HCT116 (cell line): ENCODE measurements around the gene MAP3K4. TPM values are rescaled to one million over a fixed set of nuclear protein-coding genes. Genes with fewer than 3 reads are reported as not detected.

Experiments
- ATAC-seq: fragments of 200-7000 bp; cut with Tn5 transposase; 2 replicates; pipeline ENCODE4 v1.9.1; 2020; ENCODE audit warnings: mild to moderate bottlenecking, moderate library complexity
- BruUV-seq: library from RNA; stranded (reverse); fragments of 400-500 nt; replicated peaks from 2 replicates; lab custom pipeline; 2021; lab: Mats Ljungman, UMichigan
- CTCF ChIA-PET: fragments of 300-600 bp; sonication (Branson Sonifier 250); formaldehyde crosslinking; loops from one replicate; lab custom pipeline; 2021; ENCODE audit warnings: antibody characterized with exemption; lab: Charles Lee
- POLR2A ChIA-PET: fragments of 300-600, 350-600 bp; sonication (Branson Sonifier 250); formaldehyde crosslinking; loops from one replicate; lab custom pipeline; 2021; ENCODE audit warnings: antibody characterized with exemption; lab: Charles Lee
- RAD21 ChIA-PET, 2 experiments: fragments of 300-600 bp; sonication (Branson Sonifier 250); formaldehyde crosslinking; loops; one replicate each; lab custom pipeline; 2023; ENCODE audit warnings: low total read pairs in 2 of 2; ENCODE audit not compliant: uncharacterized antibody in 2 of 2, unreplicated experiment in 2 of 2, low non-redundant PET in 1 of 2; lab: Charles Lee
- DNase-seq: peaks from one replicate; pipeline ENCODE4 v3.0.0-alpha.2; 2010; ENCODE audit warnings: low read depth, low spot score
- H2AFZ ChIP-seq: fragments of 200-600 bp; shearing (Covaris generic), sonication (generic); 2 replicates; pipeline ENCODE4 v1.6.1; 2017; ENCODE audit warnings: low read depth, mixed run types, mixed read lengths, antibody characterized with exemption, low read length; ENCODE audit not compliant: poor library complexity, severe bottlenecking
- H3K27ac ChIP-seq: 2 replicates; pipeline ENCODE4 v1.5.1; 2012; ENCODE audit warnings: low read depth, low read length
- H3K27me3 ChIP-seq: fragments of 200-600 bp; sonication (generic); 2 replicates; pipeline ENCODE4 v1.6.1; 2016; ENCODE audit warnings: mixed run types, low read length, mixed read lengths; ENCODE audit not compliant: insufficient read depth
- H3K36me3 ChIP-seq, 2 experiments: fragments of 200-500 bp in 1 of 2; fragments of 200-600 bp in 1 of 2; sonication (Bioruptor generic) in 1 of 2; sonication (generic) in 1 of 2; 2 replicates each; pipeline versions ENCODE4 v1.5.1 to v1.6.1; 2014 to 2016; ENCODE audit warnings: low read length in 2 of 2, inconsistent platforms in 1 of 2, mixed read lengths in 1 of 2, mixed run types in 1 of 2; ENCODE audit not compliant: insufficient read depth in 2 of 2, control insufficient read depth in 1 of 2
- H3K4me1 ChIP-seq, 2 experiments: fragments of 200-600 bp in 1 of 2; sonication (generic) in 1 of 2; 2 replicates each; pipeline versions ENCODE4 v1.5.1 to v1.6.1; 2012 to 2017; ENCODE audit warnings: low read length in 2 of 2, inconsistent platforms in 1 of 2, mild to moderate bottlenecking in 1 of 2, mixed read lengths in 1 of 2, mixed run types in 1 of 2, moderate library complexity in 1 of 2; ENCODE audit not compliant: insufficient read depth in 2 of 2, control insufficient read depth in 1 of 2
- H3K4me2 ChIP-seq: fragments of 200-600 bp; sonication (generic); 2 replicates; pipeline ENCODE4 v1.6.1; 2017; ENCODE audit warnings: mixed run types, low read length, mixed read lengths
- H3K4me3 ChIP-seq, 2 experiments: fragments of 200-600 bp in 1 of 2; sonication (generic) in 1 of 2; replicated peaks in 1 of 2; 2 replicates each; pipeline ENCODE4 v1.5.1; 2011 to 2016; ENCODE audit warnings: low read length in 2 of 2, control low read depth in 1 of 2, low read depth in 1 of 2, mild to moderate bottlenecking in 1 of 2, mixed read lengths in 1 of 2, mixed run types in 1 of 2
- H3K79me2 ChIP-seq: fragments of 200-600 bp; sonication (generic); 2 replicates; pipeline ENCODE4 v1.6.1; 2017; ENCODE audit warnings: mild to moderate bottlenecking, mixed run types, low read length, moderate library complexity, mixed read lengths; ENCODE audit not compliant: insufficient read depth
- H3K9ac ChIP-seq: fragments of 200-600 bp; sonication (generic); 2 replicates; pipeline ENCODE4 v1.6.1; 2016; ENCODE audit warnings: low read length, mixed read lengths
- H3K9me2 ChIP-seq: fragments of 200-600 bp; sonication (generic), shearing (Covaris generic); 2 replicates; pipeline ENCODE4 v1.6.1; 2017; ENCODE audit warnings: mixed run types, mild to moderate bottlenecking, moderate library complexity; ENCODE audit not compliant: insufficient read depth
- H3K9me3 ChIP-seq, 2 experiments: fragments of 200-500 bp in 1 of 2; fragments of 200-600 bp in 1 of 2; sonication (Bioruptor generic) in 1 of 2; sonication (generic) in 1 of 2; 2 replicates each; pipeline ENCODE4 v1.6.1; 2014 to 2017; ENCODE audit warnings: low read length in 2 of 2, mixed read lengths in 2 of 2, inconsistent platforms in 1 of 2, low read depth in 1 of 2, mild to moderate bottlenecking in 1 of 2, mixed run types in 1 of 2, moderate library complexity in 1 of 2; ENCODE audit not compliant: control insufficient read depth in 1 of 2, insufficient read depth in 1 of 2
- H4K20me1 ChIP-seq: fragments of 200-600 bp; sonication (generic), shearing (Covaris generic); 2 replicates; pipeline ENCODE4 v1.6.1; 2017; ENCODE audit warnings: mixed run types, mild to moderate bottlenecking, moderate library complexity; ENCODE audit not compliant: insufficient read depth
- CEBPB ChIP-seq: IDR thresholded peaks from 2 replicates; pipeline ENCODE4 v1.6.1; 2012; ENCODE audit warnings: low read depth
- ELF1 ChIP-seq: IDR thresholded peaks from 2 replicates; pipeline ENCODE4 v1.6.1; 2012; ENCODE audit warnings: low read depth, borderline replicate concordance
- EZH2phosphoT487 ChIP-seq: fragments of 200-600 bp; IDR thresholded peaks from 2 replicates; pipeline ENCODE4 v1.6.1; 2018; ENCODE audit warnings: antibody characterized with exemption, borderline replicate concordance
- POLR2A ChIP-seq: IDR thresholded peaks from 2 replicates; pipeline ENCODE4 v1.7.0; 2011; ENCODE audit warnings: borderline replicate concordance; ENCODE audit not compliant: insufficient read depth, insufficient read length; ENCODE audit errors: extremely low read depth
- RAD21 ChIP-seq: IDR thresholded peaks from 2 replicates; pipeline ENCODE4 v1.6.1; 2012; ENCODE audit warnings: low read depth, mild to moderate bottlenecking
- SIN3A ChIP-seq: IDR thresholded peaks from 2 replicates; pipeline ENCODE4 v1.6.1; 2012; ENCODE audit warnings: low read depth
- TCF7L2 ChIP-seq: IDR thresholded peaks from 2 replicates; pipeline ENCODE4 v1.7.0; 2011; ENCODE audit warnings: borderline replicate concordance, inconsistent platforms; ENCODE audit not compliant: insufficient read depth, insufficient read length; ENCODE audit errors: extremely low read depth
- YY1 ChIP-seq: IDR thresholded peaks from 2 replicates; pipeline ENCODE4 v1.6.1; 2011; ENCODE audit warnings: low read length, low read depth, moderate library complexity, mild to moderate bottlenecking; ENCODE audit not compliant: insufficient replicate concordance; ENCODE audit errors: extremely low read depth
- ZFX ChIP-seq: fragments of 450-650 bp; IDR thresholded peaks from 2 replicates; pipeline ENCODE4 v1.6.1; 2017
- ZNF274 ChIP-seq: fragments of 200-500 bp; sonication (Bioruptor generic); IDR thresholded peaks from 2 replicates; pipeline ENCODE4 v1.6.1; 2014; ENCODE audit warnings: mild to moderate bottlenecking, low read depth, low read length, inconsistent platforms
- intact Hi-C: fragments of 100-400 bp; cut with micrococcal nuclease; formaldehyde crosslinking; loops from 2 replicates; pipeline ENCODE4 v1.10.0; 2022
- total RNA-seq: library from RNA; stranded (reverse); gene quantifications from one replicate; pipeline ENCODE4 v1.2.1, GENCODE V29; 2021; ENCODE audit not compliant: unreplicated experiment
- TF ChIP-seq, protein P1 (sequence below): IDR thresholded peaks from 2 replicates; pipeline ENCODE4 v1.6.1; 2012
- TF ChIP-seq, protein P2 (sequence below), 3 experiments: fragments of 200-600 bp in 1 of 3; sonication (generic) in 1 of 3; IDR thresholded peaks in 2 of 3; conservative IDR thresholded peaks in 1 of 3; 2 replicates each; pipeline ENCODE4 v1.5.1; 2012 to 2017; ENCODE audit warnings: low read depth in 2 of 3, low read length in 2 of 3, antibody characterized with exemption in 1 of 3, borderline replicate concordance in 1 of 3, control low read depth in 1 of 3, mild to moderate bottlenecking in 1 of 3, mixed read lengths in 1 of 3, mixed run types in 1 of 3, moderate library complexity in 1 of 3; ENCODE audit not compliant: insufficient read depth in 1 of 3
- TF ChIP-seq, protein P3 (sequence below): IDR thresholded peaks from 2 replicates; pipeline ENCODE4 v1.6.1; 2012

MAP3K4 gene
- total RNA-seq, 1 experiment from 2014 or later: 46.5 TPM

GRCh38 chr6:161115468-161115867 lies 123.9 kb downstream of the MAP3K4 start:
- ChIA-PET RAD21 (no interaction called here), CTCF (no interaction called here)
- no peak overlapping the region for H3K4me2 ChIP-seq

More at GRCh38 chr6:161115468-161115867, 123.9 kb downstream of the MAP3K4 start:
- no TSS peak for BruUV-seq
- no peak for DNase-seq
- H3K9me3 ChIP-seq: no peaks in the 10 kb centered on the region
- ATAC-seq: no peak
- H3K27ac ChIP-seq: no peak overlapping the region
- intact Hi-C loops: no loop called here
- no peaks in the 10 kb centered on the region for H3K27me3 ChIP-seq
- no peaks in the 10 kb centered on the region for H3K79me2 ChIP-seq
- H3K9ac ChIP-seq: no peak overlapping the region
- POLR2A ChIA-PET: no interaction called here
- H3K9me2 ChIP-seq: no peaks in the 10 kb centered on the region
- no peak overlapping the region for H2AFZ ChIP-seq
- TF ChIP-seq EZH2phosphoT487: no peak
- TF ChIP-seq SIN3A: no peak
- TF ChIP-seq ZFX: no peak
- TF ChIP-seq TCF7L2: no peak
- TF ChIP-seq, protein P1, sequence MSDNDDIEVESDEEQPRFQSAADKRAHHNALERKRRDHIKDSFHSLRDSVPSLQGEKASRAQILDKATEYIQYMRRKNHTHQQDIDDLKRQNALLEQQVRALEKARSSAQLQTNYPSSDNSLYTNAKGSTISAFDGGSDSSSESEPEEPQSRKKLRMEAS: no peak
- TF ChIP-seq RAD21: no peak
- TF ChIP-seq ELF1: no peak
- TF ChIP-seq YY1: no peak
- TF ChIP-seq, protein P2, sequence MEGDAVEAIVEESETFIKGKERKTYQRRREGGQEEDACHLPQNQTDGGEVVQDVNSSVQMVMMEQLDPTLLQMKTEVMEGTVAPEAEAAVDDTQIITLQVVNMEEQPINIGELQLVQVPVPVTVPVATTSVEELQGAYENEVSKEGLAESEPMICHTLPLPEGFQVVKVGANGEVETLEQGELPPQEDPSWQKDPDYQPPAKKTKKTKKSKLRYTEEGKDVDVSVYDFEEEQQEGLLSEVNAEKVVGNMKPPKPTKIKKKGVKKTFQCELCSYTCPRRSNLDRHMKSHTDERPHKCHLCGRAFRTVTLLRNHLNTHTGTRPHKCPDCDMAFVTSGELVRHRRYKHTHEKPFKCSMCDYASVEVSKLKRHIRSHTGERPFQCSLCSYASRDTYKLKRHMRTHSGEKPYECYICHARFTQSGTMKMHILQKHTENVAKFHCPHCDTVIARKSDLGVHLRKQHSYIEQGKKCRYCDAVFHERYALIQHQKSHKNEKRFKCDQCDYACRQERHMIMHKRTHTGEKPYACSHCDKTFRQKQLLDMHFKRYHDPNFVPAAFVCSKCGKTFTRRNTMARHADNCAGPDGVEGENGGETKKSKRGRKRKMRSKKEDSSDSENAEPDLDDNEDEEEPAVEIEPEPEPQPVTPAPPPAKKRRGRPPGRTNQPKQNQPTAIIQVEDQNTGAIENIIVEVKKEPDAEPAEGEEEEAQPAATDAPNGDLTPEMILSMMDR (IDR thresholded peaks at IDR 0.05 in 2 of 3, conservative IDR thresholded peaks at IDR 0.05 in 1 of 3; ENCODE audit: borderline replicate concordance in 1 of 3, insufficient read depth in 1 of 3, low read depth in 2 of 3, low read length in 2 of 3): no peak
- TF ChIP-seq POLR2A: no peak
- no peak for TF ChIP-seq ZNF274
- TF ChIP-seq, protein P3, sequence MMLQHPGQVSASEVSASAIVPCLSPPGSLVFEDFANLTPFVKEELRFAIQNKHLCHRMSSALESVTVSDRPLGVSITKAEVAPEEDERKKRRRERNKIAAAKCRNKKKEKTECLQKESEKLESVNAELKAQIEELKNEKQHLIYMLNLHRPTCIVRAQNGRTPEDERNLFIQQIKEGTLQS: no peak
- TF ChIP-seq CEBPB: no peak
- no peaks in the 10 kb centered on the region for H4K20me1 ChIP-seq
- H3K4me3 ChIP-seq: no peak overlapping the region
- H3K4me1 ChIP-seq: no peaks in the 10 kb centered on the region
- H3K36me3 ChIP-seq: peaks cover 14 to 18% of the 10 kb centered on the region in 2 experiments; a peak in 3 of 4 replicates
